Neuron (in vitro differentiated cells): Measurements from ENCODE around the gene SLC30A7.
A peak's percentile ranks its signal among the peaks of the same experiment; 100 is the strongest.

ENCODE experiments used
- H2AFZ ChIP-seq: one replicate; pipeline ENCODE4 v1.6.1; 2013; ENCODE audit warnings: low read depth, mild to moderate bottlenecking, inconsistent platforms, low read length, moderate library complexity
- H3K27me3 ChIP-seq: one replicate; pipeline ENCODE4 v1.6.1; 2013; ENCODE audit warnings: low read length; ENCODE audit not compliant: insufficient read depth
- H3K36me3 ChIP-seq: one replicate; pipeline ENCODE4 v1.6.1; 2013; ENCODE audit warnings: low read length; ENCODE audit not compliant: insufficient read depth
- H3K4me1 ChIP-seq: one replicate; pipeline ENCODE4 v1.6.1; 2013; ENCODE audit warnings: low read length; ENCODE audit not compliant: insufficient read depth
- H3K4me3 ChIP-seq: 2 replicates; pipeline ENCODE4 v1.5.1; 2013; ENCODE audit warnings: mild to moderate bottlenecking, low read length, moderate library complexity
- H3K9me3 ChIP-seq: one replicate; pipeline ENCODE4 v1.6.1; 2013; ENCODE audit warnings: low read length

SLC30A7 gene

DNA sequence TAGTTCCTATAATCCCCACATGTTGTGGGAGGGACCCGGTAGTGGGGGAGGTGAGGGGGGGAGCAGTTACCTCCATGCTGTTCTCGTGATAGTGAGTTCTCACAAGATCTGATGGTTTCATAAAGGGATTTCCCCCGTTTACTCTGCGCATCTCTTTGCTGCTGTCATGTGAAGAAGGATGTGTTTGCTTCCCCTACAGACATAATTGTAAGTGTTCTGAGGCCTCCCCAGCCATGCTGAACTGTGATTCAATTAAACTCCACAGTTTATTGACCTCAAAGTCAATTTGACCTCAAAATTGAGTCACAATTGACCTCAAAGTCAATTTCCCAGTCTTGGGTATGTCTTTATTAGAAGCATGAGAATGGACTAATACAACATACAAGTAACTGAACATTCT, 110.0 kb downstream of the SLC30A7 start:
- Histone ChIP-seq H3K27me3 (no peaks in the 10 kb centered on the region), H3K9me3 (no peaks in the 10 kb centered on the region), H2AFZ (no peak overlapping the region), H3K36me3 (peaks cover 13% of the 10 kb centered on the region), H3K4me1 (peaks cover 23% of the 10 kb centered on the region), H3K4me3 (no peak overlapping the region)

DNA sequence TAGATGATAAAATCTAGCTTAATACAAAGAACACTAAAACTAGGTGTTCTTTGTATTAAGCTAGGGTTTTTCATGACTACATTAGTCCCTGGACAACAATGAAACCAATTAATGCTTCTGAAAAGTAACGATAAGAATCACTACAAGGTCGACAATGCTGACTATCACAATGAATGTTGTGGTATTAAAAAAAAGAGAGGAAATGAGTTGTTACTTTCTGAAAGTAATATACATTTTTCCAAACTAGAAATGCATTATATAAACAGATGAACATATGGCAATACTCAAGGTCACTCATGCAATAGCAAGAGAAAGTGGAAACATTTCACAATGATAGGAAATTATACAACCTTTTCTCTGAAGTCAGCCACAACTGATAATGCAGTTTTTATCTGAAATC, 110.7 kb downstream of the SLC30A7 start:
- Histone ChIP-seq H3K9me3 (no peaks in the 10 kb centered on the region), H3K4me1 (peaks cover 23% of the 10 kb centered on the region), H3K36me3 (peaks cover 14% of the 10 kb centered on the region), H2AFZ (no peak overlapping the region), H3K27me3 (no peaks in the 10 kb centered on the region), H3K4me3 (no peak overlapping the region)

DNA sequence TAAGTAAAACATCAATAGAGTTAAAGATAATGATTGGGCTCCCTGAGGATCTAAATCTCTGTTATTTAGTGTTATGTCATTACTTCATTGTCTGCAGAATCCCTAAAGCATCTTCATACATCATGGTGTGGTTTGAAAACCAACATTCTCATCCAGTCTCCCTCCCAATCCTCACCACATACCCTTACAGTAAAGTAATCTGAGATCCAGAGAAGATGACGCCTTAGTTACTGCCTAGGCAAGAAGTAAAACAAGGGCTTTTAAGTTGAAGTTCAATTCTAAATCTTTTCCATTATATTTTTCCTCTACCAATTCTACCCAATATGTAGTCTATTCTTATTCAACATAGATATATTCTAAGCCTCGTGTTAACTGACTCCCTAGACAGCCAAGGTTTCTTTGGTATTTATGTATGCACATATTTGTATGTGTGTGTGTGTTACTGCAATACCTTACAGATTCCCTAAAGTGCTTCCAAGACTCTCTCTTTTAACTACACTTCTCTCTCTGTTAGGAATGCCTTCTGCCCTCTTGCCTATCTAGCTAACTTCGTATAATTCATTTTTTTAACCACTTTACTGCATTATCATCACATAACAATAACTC, 112.4 kb downstream of the SLC30A7 start:
- no peak overlapping the region for H3K4me3 ChIP-seq
- H3K9me3 ChIP-seq, result no peaks in the 10 kb centered on the region
- H3K36me3 ChIP-seq, result peaks cover 24% of the 10 kb centered on the region
- no peak overlapping the region for H2AFZ ChIP-seq
- H3K27me3 ChIP-seq, result no peaks in the 10 kb centered on the region
- peaks cover 15% of the 10 kb centered on the region for H3K4me1 ChIP-seq

DNA sequence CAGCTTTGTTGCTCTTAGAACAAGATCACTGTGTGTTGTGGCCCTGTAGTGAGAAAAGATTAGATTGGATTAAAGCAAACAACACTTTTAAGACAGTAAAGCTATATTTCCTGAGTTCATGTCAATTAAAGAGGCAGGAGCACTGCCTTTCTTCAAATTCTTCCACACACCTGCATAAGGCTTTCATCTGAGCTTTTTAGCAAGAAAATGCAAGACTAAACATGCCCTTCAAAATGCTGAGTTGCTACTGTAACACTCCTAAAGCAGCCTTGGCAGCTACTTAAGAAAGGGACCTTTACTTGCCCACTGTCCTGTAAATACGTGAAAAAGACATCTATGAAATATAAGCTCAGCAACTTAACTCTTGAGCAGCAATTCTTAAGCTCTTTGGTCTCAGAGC, 117.9 kb downstream of the SLC30A7 start:
- Histone ChIP-seq H2AFZ (no peak overlapping the region), H3K9me3 (no peaks in the 10 kb centered on the region), H3K4me3 (no peak overlapping the region), H3K4me1 (no peaks in the 10 kb centered on the region), H3K27me3 (no peaks in the 10 kb centered on the region), H3K36me3 (peaks cover 41% of the 10 kb centered on the region)

DNA sequence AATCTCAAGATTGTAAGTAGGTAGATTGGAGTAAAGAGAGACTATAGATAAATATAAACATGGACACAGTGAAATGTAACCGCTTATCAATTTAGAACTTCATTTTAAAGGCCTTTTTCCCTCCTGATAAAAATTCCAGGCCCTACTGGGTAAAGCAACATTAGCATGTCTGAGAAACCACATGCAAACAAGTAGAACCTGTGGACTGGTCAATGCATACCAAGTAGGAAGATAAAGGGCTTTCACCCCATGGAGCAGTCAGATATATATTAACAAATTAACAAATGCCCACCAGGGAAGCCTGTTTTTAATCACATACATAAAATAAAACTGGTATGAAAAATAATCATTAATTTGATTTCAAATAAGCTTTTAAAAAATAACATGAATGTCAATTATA, 121.6 kb downstream of the SLC30A7 start:
- H2AFZ ChIP-seq, result no peak overlapping the region
- no peak overlapping the region for H3K4me3 ChIP-seq
- no peaks in the 10 kb centered on the region for H3K27me3 ChIP-seq
- no peaks in the 10 kb centered on the region for H3K9me3 ChIP-seq
- H3K36me3 ChIP-seq, result peaks cover 47% of the 10 kb centered on the region
- no peaks in the 10 kb centered on the region for H3K4me1 ChIP-seq

DNA sequence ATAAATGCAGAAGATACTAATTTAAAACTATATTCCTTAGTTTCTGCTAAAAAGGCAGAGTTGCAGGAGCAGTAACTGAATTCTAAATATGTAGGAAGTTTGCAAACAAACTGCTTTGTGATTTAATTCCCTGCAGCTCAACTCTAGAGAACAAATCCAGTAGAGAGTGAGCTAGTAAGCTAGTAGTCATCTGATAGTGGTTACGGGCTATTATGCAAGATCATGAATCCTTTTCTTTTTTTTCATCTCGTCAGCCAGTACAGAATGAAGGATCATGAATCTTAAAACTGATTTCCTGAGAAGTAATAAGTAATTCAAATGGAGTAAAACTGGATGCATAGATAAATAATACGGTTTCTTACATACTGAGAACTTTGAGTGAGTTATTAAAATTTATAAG, 126.4 kb downstream of the SLC30A7 start:
- H3K4me1 ChIP-seq, result peaks cover 19% of the 10 kb centered on the region

DNA sequence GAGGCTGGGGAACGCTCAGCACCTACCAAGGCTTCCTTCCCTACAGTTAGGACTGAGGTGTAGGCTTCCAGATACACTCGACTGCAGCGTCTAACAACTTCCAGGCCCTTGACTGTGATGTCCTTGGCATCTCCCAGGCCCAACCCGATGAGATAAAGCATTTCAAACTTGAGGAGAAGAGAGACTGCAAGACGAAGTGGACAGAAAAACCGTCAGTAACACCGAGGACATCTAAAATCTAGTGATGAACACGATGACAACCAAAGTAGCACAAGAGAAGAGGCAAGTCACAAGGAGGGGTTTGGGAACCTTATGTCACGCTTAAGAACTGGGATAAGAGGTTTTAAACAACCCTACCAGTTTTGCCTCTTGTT, 129.4 kb downstream of the SLC30A7 start:
- peaks cover 28% of the 10 kb centered on the region for H3K36me3 ChIP-seq
- peak overlapping the region; percentile 60 for H3K4me3 ChIP-seq
- peaks cover 24% of the 10 kb centered on the region for H3K4me1 ChIP-seq
- peak overlapping the region; percentile 24 for H2AFZ ChIP-seq
- H3K27me3 ChIP-seq, result no peaks in the 10 kb centered on the region
- no peaks in the 10 kb centered on the region for H3K9me3 ChIP-seq

More for the DNA sequence above, 126.4 kb downstream of the SLC30A7 start:
- Histone ChIP-seq H3K27me3 (no peaks in the 10 kb centered on the region), H3K36me3 (peaks cover 37% of the 10 kb centered on the region), H3K9me3 (no peaks in the 10 kb centered on the region), H3K4me3 (no peak overlapping the region), H2AFZ (no peak overlapping the region)

DNA sequence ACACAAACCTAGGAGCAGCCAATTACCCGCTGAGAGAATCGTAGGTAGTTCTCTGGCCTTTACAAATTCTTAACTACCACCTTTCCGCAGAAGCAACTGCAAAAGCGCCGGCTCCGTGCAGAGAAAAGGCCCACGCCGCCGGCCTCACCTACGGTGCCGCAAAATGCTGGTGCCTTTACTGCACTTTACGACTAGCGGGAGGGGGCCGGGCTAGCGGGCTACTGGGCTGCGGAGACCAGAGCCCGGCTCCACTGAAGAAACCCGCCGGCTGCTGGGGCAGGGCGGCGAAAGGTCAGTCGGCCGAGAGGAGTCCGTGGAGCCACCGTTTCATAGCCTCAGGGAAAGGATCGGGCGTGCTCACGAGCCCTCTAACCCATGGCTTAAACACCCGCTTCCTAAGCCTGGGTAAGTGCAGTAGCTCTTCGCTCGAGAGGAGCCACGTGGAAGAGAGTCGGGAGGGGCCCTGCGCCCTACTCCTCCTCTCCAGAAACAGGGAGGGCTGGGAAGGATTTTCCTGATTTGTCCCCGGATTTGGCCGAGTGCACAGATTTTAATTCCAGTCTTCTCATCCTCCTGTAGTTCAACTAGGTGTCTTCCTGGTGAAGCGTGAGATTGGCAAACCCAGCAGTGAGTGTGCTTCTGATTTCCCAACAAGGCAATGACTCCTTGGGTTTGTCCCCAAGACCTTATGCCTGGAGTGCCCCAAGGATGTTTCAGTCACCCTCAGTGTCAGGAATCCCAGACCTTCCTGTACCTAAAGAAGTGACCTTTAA, 130.0 kb downstream of the SLC30A7 start, which contains the start of gene DPH5:
Gene DPH5 (minus strand): TSS at position 128 of the 773 bp plus-strand sequence. CDS start 341 bp downstream, outside the sequence.
- no peaks in the 10 kb centered on the region for H3K27me3 ChIP-seq
- H3K4me3 ChIP-seq, result peak within 1 kb of the TSS; percentile 60
- H2AFZ ChIP-seq, result peak within 1 kb of the TSS; percentile 24
- peaks cover 24% of the 10 kb centered on the region for H3K4me1 ChIP-seq
- H3K9me3 ChIP-seq, result no peaks in the 10 kb centered on the region
- H3K36me3 ChIP-seq, result peaks cover 25% of the 10 kb centered on the region

DNA sequence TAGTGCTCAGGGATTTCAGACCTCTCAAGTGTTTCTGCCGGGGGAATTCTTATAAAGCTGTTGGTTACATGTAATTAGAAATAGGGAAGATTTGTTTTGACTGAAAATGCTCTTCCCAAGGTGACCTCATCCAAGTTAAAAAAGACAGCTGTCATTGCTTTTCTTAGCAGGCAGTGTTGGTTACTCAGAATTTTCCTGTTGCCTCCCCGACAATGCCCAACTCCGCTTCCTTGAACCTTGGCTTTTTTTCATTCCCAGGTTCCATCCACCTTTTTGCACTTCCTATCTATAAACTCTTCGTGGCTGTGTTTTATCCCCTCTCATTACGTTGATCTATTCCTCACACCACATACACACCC, 130.5 kb downstream of the SLC30A7 start:
- H3K4me3 ChIP-seq, result peak overlapping the region; percentile 60
- H3K9me3 ChIP-seq, result no peaks in the 10 kb centered on the region
- peak overlapping the region; percentile 24 for H2AFZ ChIP-seq
- peaks cover 24% of the 10 kb centered on the region for H3K4me1 ChIP-seq
- no peaks in the 10 kb centered on the region for H3K27me3 ChIP-seq
- peaks cover 19% of the 10 kb centered on the region for H3K36me3 ChIP-seq

DNA sequence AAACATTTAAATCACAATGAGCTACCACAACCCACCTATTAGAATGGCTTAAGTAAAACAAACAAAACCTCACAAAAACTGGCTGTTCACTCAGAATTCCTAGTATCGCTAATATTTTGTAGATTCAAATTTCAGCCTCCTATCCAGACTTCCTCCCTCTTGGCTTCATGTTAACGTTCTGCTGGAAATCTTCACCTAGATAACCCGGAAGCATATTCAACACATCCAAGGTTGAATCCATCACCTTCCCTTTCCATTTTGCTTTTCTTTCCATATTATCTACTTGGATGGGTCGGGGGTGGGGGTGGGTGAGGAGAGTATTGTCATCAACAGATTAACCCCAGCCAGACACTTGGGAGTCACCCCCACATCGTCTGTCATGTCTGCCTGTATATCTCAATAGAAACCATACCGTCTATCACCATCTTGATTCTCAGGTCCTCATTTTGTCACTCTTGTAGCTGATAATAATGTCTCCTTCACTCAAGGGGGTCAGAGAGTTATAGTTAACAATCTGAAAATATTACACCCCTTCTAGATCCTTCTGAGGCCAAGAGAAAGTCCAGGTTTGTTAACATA, 131.4 kb downstream of the SLC30A7 start:
- Histone ChIP-seq H3K36me3 (peaks cover 11% of the 10 kb centered on the region), H3K27me3 (no peaks in the 10 kb centered on the region), H2AFZ (no peak overlapping the region), H3K9me3 (no peaks in the 10 kb centered on the region), H3K4me3 (no peak overlapping the region), H3K4me1 (peaks cover 24% of the 10 kb centered on the region)

DNA sequence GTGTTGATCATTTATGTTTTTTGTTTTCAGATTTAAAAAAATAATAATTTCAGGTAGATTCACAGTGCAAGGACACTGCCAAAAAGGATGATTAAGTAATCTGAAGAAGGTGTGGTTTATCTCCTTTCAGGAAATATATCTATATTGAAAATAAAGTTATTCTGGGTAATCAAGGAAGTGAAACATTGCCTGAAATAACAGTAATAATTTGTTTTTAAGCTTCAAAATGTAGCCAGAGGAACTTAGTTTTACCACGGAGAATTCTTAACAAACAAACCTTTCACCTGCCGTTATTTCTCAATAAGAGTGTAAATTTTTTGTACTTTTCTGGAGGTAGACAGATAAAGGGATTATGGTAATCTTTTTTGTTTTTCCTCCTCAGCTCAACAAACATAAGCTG, 132.6 kb downstream of the SLC30A7 start:
- Histone ChIP-seq H2AFZ (no peak overlapping the region), H3K4me3 (no peak overlapping the region), H3K4me1 (peaks cover 24% of the 10 kb centered on the region), H3K36me3 (peaks cover 5% of the 10 kb centered on the region), H3K9me3 (no peaks in the 10 kb centered on the region), H3K27me3 (no peaks in the 10 kb centered on the region)

DNA sequence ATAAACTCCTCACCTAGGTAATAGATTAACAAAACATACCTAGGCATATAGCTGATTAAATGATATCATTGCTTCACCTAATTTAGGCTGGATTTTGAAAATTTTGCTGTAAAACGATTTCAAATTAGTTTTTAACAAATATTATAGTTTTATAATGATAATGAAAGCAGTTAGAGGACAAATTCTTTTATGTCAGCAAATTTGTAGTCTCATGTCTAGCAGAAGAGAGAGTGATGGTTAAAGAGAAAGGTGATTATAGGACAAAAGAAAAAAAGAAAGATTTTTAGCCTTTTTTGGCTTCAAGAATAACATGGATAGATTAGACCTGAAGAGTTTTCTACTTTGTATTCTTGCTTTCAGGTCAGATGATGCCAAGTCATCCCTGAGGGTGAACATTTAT, 133.3 kb downstream of the SLC30A7 start:
- no peak overlapping the region for H3K4me3 ChIP-seq
- H2AFZ ChIP-seq, result no peak overlapping the region
- peaks cover under 1% of the 10 kb centered on the region for H3K36me3 ChIP-seq
- H3K4me1 ChIP-seq, result peaks cover 23% of the 10 kb centered on the region
- no peaks in the 10 kb centered on the region for H3K9me3 ChIP-seq
- H3K27me3 ChIP-seq, result no peaks in the 10 kb centered on the region

DNA sequence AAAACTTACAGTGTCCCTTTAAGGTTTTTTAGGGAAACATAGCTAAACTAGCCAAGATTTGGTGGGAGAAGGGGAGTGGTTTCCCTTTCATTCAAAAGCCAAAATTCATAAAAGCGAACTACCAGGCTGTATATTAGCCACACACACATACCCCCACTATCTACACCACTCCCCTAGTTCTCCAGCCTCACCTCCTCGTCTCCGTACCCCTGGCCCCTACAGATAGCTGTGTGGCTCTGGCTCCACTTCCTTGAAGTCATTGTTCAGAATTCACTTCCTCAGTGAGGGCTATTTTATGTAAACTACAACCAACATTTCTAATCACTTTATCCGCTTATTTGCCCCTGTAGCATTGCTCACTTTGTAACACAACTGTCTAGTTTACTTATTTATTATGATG, 135.0 kb downstream of the SLC30A7 start:
- no peaks in the 10 kb centered on the region for H3K27me3 ChIP-seq
- H3K9me3 ChIP-seq, result no peaks in the 10 kb centered on the region
- no peak overlapping the region for H2AFZ ChIP-seq
- no peaks in the 10 kb centered on the region for H3K36me3 ChIP-seq
- H3K4me1 ChIP-seq, result peaks cover 14% of the 10 kb centered on the region
- H3K4me3 ChIP-seq, result no peak overlapping the region
